Measurements from ENCODE around the gene COMTD1. TPM values are rescaled to one million over a fixed set of nuclear protein-coding genes. Genes with fewer than 3 reads are reported as not detected.

Gene COMTD1
- total and polyA plus RNA-seq, 10 donors = 14.2 to 57.4 (median 20.4) TPM

DNA sequence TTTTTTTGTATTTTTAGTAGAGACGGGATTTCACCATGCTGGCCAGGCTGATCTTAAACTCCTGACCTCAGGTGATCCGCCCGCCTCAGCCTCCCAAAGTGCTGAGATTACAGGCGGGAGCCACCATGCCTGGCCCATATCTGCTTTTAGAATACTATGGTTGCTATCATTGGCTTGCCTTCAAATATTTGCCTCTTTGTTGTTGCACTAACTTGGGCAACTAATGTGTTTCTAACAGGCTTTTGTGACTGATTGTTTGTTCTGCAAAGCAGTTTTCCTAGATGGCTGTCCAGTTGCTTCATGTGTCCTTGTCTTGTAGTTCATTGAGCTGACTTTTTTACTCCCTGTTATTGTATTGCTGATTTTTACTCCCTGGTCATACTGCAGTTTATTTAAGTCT lies 15.5 kb downstream of the COMTD1 start:
- intact Hi-C loops (cut with DNase I; ENCODE audit: low total_unique reads) = no loop called here
- WGBS, 5 donors = 91 to 97% (median 96%) methylated on average over 4 of the region's 4 CpGs
- peaks cover 5 to 100% (median 95%) of the 10 kb centered on the region in 6 donors for H3K36me3 ChIP-seq

DNA sequence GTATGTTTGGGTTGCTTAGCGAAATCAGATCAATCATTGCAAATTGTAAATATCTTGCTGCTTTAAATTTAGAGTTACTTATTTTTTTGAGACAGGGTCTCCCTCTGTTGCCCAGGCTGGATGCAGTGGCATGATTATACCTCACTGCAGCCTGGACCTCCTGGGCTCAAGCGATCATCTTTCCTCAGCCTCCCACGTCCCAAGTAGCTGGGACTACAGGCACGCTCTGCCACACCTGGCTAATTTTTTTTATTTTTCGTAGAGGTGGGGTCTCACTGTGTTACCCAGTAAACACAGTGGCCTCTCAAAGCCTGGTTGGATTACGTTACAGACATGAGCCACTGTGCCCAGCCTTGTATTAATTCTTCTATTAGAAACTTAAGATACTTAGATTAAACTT lies 23.4 kb downstream of the COMTD1 start:
- WGBS, 5 donors = 82 to 92% (median 88%) methylated on average over 6 of the region's 6 CpGs
- TF ChIP-seq POLR2A (IDR thresholded peaks at IDR 0.05) = no peak
- TF ChIP-seq POLR2AphosphoS5 (IDR thresholded peaks at IDR 0.05) = no peak
- TF ChIP-seq, protein P1, sequence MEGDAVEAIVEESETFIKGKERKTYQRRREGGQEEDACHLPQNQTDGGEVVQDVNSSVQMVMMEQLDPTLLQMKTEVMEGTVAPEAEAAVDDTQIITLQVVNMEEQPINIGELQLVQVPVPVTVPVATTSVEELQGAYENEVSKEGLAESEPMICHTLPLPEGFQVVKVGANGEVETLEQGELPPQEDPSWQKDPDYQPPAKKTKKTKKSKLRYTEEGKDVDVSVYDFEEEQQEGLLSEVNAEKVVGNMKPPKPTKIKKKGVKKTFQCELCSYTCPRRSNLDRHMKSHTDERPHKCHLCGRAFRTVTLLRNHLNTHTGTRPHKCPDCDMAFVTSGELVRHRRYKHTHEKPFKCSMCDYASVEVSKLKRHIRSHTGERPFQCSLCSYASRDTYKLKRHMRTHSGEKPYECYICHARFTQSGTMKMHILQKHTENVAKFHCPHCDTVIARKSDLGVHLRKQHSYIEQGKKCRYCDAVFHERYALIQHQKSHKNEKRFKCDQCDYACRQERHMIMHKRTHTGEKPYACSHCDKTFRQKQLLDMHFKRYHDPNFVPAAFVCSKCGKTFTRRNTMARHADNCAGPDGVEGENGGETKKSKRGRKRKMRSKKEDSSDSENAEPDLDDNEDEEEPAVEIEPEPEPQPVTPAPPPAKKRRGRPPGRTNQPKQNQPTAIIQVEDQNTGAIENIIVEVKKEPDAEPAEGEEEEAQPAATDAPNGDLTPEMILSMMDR (IDR thresholded peaks at IDR 0.05 in 8 of 11, conservative IDR thresholded peaks at IDR 0.05 in 3 of 11) = no peak
- Histone ChIP-seq H3K9me3 (no peaks in the 10 kb centered on the region), H3K27me3 (replicated peaks in 1 of 7) (no peaks in the 10 kb centered on the region), H3K4me1 (peaks cover 21 to 73% (median 45%) of the 10 kb centered on the region in 6 donors), H3K4me3 (peak overlapping the region in 4 of 8 donors; percentile 94 to 98 (median 94)), H3K27ac (no peak overlapping the region), H3K36me3 (peaks cover 0 to 54% (median 49%) of the 10 kb centered on the region in 6 donors)
- intact Hi-C loops (cut with DNase I; ENCODE audit: low total_unique reads) = no loop called here
- no peak for DNase-seq

More for the DNA sequence above, 15.5 kb downstream of the COMTD1 start:
- Histone ChIP-seq H3K4me1 (peaks cover 6 to 70% (median 28%) of the 10 kb centered on the region in 6 donors), H3K9me3 (no peaks in the 10 kb centered on the region), H3K4me3 (no peak overlapping the region), H3K27me3 (replicated peaks in 1 of 7) (no peaks in the 10 kb centered on the region), H3K27ac (no peak overlapping the region)
- DNase-seq = no peak
- TF ChIP-seq, protein P1 (IDR thresholded peaks at IDR 0.05 in 8 of 11, conservative IDR thresholded peaks at IDR 0.05 in 3 of 11) = no peak
- no peak for TF ChIP-seq POLR2AphosphoS5 (IDR thresholded peaks at IDR 0.05)
- TF ChIP-seq POLR2A (IDR thresholded peaks at IDR 0.05) = no peak

DNA sequence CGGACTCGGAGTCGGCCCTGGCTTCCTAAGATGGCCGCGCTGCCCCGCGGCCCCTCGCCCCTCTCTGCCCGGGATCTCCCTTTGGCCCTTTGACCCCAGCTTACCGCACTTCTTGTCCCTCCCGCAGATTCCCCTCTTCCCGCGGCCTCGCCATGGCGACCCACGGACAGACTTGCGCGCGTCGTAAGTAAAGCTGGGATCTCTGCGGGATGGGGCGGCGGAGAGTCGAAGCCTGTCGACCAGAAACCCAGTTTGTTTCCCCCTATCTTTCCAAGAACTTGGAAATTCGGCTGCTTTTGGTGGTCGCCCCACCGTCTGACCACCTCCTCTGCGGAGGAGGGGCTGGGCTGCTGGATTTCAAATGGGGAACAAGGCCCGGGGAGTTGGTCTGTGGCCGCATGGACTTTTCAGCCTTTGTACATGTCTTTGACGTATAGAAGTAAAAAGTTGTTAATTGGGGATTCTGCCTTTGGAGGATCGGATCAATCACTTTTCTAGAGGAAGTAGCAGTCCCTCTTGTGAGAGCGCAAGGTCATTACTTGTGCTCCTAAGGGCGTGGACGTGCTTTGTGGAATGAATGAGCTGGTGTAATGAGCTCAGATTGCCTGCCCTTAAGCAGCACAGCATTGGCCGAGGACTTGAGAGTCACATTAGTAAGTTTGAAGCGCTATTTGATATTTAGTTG lies 24.6 kb downstream of the COMTD1 start:
- DNase-seq = no peak
- 0 to 1% (median 1%) methylated on average over 31 to 38 of the region's 38 CpGs for WGBS, 5 donors
- intact Hi-C loops (cut with DNase I; ENCODE audit: low total_unique reads) = no loop called here

More for the DNA sequence above, 24.6 kb downstream of the COMTD1 start:
- peaks cover 0 to 42% (median 37%) of the 10 kb centered on the region in 6 donors for H3K36me3 ChIP-seq
- peak overlapping the region; percentile 93 to 99 (median 96) for H3K4me3 ChIP-seq
- H3K27ac ChIP-seq = peak overlapping the region; percentile 95 to 100 (median 98)
- TF ChIP-seq POLR2AphosphoS5 (IDR thresholded peaks at IDR 0.05) = no peak
- TF ChIP-seq, protein P1 (IDR thresholded peaks at IDR 0.05 in 8 of 11, conservative IDR thresholded peaks at IDR 0.05 in 3 of 11) = no peak
- no peak for TF ChIP-seq POLR2A (IDR thresholded peaks at IDR 0.05)
- H3K27me3 ChIP-seq (replicated peaks in 1 of 7) = no peaks in the 10 kb centered on the region
- H3K4me1 ChIP-seq = peaks cover 21 to 61% (median 43%) of the 10 kb centered on the region in 6 donors
- H3K9me3 ChIP-seq = no peaks in the 10 kb centered on the region

Data from spleen (tissue), 11 donors.